HG02938 (cell line): ENCODE results near the gene IRGM.
"Not testable (repeated sequence)": the region's sequence is repeated elsewhere in the genome, so short reads cannot be mapped to it uniquely, and the experiment has no call there.

ENCODE experiments used
- ATAC-seq: cut with Tn5 transposase; IDR thresholded peaks from one replicate; pipeline ENCODE4 v1.9.1; 2021; ENCODE audit warnings: mild to moderate bottlenecking, moderate library complexity; ENCODE audit not compliant: unreplicated experiment

Gene IRGM, protein sequence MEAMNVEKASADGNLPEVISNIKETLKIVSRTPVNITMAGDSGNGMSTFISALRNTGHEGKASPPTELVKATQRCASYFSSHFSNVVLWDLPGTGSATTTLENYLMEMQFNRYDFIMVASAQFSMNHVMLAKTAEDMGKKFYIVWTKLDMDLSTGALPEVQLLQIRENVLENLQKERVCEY

DNA sequence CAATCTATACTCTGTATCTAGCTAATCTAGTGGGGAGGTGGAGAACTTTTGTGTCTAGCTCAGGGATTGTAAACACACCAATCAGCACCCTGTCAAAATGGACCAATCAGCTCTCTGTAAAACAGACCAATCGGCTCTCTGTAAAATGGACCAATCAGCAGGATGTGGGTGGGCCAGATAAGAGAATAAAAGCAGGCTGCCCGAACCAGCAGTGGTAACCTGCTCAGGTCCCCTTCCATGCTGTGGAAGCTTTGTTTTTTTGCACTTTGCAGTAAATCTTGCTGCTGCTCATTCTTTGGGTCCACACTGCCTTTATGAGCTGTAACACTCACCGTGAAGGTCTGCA is at the start of gene IRGM:
Gene IRGM (plus strand): TSS at position 214 of the 346 bp plus-strand sequence. CDS start 1,603 bp downstream, outside the sequence.
- ATAC-seq = peak; percentile 10

DNA sequence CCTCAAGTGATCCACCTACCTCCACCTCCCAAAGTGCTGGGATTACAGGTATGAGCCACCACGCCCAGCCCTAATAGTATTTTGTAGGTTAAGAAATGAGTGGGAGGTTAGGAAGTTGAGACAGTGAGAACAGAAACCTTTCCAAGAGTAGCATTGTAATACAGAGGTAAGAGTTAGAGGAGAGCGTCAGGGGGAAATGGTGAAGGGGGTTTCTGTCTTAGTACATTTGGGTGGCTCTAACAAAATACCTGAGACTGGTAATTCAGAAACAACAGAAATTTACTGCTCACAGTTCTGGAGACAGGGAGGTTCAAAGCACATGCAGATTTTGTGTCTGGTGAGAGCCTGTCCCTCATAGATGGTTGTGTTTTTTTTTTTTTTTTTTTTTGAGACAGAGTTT is 48.9 kb upstream of the IRGM start:
- no peak for ATAC-seq

DNA sequence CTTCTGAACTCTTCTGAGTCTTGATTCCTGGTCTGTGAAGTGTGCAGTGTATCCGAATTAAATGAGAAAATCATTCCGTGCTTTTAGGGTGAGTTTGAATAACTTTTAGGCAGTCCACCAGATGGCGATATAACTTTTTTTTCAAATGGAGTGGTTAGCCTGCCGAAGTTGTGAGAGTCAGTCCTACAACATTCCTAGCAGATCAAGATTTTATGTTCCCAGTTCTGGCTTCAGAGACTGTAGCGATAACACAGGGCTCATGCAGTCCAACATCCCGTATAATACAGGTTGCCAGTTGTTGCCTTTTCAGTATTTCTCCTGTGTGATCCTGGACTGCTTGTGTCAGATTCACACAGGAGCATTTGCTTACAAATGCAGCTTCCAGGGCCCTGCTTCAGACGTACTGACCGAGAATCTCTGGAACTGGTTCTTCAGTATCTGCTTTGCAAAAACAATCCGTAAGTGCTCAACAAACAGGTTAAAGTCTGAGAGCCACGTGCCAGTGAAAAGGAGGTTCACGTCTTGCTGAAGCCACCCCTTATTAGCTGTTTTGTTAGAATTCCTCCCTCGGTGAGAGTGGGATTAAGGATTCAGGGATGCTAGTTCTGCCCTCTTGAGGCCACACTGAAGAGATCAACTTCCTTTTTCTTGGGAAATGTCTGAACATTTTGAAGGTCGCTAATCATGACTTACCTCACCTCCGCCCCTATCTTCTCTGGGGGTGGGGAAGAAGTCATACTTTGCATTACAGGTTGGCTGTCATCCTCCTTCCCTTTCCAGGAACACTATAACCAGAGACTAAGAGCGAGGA is 45.0 kb upstream of the IRGM start:
- ATAC-seq = no peak

DNA sequence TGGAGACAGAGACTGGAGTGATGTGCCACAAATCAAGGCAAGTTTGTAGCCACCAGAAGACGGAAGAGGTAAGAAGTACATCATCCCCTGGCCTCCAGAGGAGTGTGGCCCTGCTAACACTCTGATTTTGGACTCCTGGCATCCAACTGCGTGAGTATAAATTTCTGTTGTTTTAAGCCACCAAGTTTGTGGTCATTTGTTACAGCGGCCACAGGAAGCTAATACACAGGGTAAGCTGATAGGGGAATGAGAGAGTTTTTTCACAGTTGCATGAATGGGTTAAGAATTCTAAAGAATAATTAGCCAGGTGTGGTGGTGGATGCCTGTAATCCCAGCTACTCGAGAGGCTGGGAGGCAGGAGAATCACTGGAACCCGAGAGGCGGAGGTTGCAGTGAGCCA is 41.9 kb upstream of the IRGM start:
- ATAC-seq = no peak

DNA sequence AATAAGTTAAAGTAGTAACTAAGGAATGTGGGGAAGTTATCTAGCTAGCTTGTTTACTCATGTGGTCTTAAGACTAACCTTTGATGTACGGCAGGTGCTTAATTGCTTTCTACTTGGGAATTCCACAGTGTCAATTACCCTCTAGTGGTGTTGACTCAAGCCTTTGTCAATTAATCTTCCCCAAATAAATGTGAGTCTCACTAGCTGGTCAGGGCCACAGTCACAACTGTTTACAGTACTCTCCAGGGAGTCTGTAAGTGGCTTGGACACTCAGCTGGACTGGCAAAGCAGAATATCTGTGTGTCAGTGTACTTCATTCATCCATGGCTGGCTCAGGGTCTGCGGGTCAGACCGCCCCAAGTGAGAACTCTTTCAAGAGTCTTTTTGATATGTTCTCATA is 37.0 kb upstream of the IRGM start:
- no peak for ATAC-seq

DNA sequence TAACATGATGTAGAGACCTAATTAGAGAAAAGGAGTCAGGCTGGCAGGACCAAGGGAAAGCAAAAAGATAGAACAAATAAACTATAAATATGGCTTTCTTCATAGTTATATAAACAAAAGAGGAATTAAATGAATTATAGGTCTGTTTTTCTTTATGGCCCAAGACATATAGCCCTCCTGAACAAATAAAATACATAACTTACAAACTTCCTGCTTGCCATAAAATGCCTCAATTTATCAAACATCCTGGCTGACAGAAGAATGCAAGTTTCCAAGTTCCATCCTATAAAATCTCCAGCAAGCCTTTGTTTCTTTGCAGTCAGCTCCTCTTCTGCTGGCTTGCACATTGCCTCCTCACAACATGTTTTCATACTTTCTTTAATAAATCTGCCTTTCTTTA is 31.3 kb upstream of the IRGM start:
- ATAC-seq = no peak

DNA sequence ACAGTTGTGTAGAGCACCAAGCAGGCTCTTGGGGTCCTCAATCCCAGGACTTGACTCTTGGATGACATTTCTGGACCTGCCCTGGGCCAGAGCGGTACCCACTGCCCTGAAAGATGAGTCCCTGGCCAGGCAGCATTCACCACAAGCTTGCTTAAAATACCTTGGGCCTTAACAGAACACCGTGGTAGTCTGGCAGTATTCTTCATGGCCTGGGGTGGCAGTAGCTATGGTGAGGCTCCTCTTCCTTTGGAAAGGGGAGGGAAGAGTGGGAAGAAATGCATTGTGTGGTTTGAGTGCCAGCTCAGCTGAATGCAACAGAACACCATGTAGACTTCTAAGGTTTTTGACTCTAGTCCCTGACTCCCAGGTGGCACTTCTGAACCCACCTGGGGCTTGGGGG is 29.4 kb upstream of the IRGM start:
- no peak for ATAC-seq

DNA sequence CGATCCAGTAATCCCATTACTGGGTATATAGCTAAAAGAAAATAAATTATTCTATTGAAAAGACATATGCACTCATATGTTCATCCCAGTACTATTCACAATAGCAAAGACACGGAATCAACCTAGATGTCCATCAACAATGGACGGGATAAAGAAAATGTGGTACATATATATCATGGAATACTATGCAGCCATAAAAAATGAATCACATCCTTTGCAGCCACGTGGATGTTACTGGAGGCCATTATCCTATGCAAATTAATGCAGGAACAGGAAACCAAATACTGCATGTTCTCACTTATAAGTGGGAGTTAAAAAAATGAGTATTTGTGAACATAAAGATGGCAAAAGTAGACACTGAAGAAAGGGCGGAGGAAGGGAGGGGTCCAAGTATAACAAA is 16.6 kb upstream of the IRGM start:
- no peak for ATAC-seq

DNA sequence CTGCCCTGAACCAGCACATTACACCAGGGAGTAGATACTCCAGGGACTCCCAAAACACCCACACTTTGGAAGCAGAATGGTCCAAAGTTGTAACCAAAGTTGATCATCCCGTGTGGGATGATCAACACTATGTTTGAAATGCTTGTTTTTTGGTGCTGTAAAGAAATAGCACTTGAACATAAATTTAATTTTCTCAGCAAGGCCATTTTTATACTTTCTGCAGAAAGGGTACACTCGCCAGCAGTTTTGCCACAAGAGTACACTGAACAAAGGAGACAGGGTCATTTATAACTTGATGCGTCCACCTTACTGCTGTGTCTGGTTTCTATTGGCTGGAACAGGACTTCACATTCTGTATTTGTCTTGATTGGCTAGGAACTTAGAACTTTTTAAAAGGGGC is 14.5 kb upstream of the IRGM start:
- not testable (repeated sequence) for ATAC-seq

DNA sequence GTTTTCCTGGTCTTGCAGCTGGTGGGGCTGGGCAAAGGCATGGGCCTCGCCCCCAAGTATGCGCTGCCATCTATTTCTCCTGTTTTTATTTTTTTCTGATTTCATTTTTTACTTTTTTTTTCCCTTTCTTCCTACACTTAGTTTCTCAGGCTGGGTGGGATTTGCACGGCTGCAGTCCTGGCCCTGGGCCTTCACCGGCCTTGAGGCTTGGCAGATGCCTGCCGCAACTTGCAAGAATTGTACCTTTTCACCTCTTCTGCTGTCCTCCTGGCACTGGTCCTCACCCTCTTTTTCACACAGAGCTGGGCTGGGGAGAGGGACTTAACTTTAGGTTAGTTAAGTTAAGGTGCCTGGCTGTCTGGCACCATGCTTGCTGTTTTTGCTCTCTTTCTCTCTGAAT is 10.3 kb upstream of the IRGM start:
- ATAC-seq = no peak

DNA sequence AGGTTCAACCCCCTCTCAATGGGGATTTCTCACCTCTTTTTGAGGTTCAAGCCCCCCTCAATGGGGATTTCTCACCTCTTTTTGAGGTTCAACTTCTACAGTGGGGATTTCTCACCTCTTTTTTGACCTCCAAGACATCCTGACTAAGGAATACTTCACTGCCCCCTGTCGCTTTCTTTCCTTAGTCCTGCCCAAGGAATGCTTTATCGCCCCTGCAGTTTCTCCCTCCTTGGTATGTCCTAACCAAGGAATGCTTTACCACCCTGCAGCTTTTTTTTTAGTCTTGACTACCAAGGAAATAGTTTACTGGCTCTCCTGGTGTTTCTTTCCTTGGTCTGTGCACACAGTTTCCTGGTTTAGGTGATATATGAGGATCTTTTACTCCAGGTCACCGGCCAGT is 9.6 kb upstream of the IRGM start:
- ATAC-seq = no peak

DNA sequence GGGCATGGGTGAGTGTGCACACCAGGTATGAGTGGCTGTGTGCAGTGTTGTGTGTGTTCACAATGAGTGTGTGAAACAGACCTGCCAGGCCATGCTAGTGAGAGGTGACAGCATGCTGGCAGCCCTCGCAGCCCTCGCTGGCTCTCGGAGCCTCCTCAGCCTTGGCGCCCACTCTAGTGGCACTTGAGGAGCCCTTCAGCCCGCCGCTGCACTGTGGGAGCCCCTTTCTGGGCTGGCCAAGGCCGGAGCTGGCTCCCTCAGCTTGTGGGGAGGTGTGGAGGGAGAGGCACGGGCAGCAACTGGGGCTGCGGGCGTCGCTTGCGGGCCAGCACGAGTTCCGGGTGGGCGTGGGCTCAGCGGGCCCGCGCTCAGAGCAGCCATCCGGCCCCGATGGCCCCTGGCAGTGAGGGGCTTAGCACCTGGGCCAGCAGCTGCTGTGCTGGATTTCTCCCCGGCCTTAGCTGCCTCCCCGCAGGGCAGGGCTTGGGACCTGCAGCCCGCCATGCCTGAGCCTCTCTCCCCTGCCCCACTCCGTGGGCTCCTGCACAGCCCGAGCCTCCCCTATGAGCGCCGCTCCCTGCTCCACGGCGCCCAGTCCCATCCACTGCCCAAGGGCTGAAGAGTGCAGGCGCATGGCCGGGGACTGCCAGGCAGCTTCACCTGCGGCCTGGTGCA is 999 bp upstream of the IRGM start:
- ATAC-seq = not testable (repeated sequence)

DNA sequence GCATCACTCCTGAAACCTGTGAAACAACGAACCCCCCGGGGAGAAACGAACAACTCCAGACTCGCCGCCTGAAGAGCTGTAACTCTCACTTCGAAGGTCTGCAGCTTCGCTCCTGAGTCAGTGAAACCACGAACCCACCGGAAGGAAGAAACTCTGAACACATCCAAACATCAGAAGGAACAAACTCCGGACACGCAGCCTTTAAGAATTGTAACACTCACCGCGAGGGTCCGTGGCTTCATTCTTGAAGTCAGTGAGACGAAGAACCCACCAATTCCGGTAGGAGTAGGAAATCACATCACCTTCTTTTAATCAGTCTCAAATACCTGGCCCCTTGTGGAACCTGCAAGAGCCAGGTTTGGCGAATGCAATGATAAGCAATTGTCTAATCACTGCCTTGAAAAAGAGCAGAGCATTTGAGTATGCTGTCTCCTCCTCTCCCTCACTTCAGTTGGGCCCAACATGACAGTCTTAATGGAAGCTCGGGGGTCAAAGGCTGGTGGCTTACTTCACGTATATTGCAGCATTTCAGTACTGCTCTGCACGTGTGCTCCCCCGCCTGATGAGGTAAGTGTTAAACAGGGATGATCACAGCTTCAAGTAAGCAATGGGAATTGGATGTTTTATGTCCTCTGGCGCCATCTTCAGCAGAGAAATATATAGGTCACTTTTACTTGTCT is 473 bp downstream of the IRGM start:
- peak; percentile 88 for ATAC-seq

DNA sequence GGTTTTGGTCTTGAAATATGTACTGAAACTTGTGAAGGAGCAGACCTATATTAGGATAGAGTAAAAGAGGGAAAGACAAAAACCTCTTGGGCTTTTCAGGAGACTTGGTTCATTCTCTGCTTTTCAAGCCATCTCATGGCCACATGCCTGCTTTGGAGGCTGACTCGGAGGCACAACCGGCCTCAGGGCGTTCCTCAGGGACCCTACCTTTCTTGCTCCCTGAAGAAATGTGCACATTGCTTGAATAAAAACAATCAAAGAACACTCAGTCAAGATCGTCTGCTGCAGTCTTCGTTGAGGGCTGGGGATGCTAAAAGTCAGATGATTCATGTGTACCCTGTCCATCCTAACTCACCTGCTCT is 994 bp downstream of the IRGM start:
- no peak for ATAC-seq

DNA sequence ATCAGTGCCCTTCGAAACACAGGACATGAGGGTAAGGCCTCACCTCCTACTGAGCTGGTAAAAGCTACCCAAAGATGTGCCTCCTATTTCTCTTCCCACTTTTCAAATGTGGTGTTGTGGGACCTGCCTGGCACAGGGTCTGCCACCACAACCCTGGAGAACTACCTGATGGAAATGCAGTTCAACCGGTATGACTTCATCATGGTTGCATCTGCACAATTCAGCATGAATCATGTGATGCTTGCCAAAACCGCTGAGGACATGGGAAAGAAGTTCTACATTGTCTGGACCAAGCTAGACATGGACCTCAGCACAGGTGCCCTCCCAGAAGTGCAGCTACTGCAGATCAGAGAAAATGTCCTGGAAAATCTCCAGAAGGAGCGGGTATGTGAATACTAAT is 1.9 kb downstream of the IRGM start:
- no peak for ATAC-seq

DNA sequence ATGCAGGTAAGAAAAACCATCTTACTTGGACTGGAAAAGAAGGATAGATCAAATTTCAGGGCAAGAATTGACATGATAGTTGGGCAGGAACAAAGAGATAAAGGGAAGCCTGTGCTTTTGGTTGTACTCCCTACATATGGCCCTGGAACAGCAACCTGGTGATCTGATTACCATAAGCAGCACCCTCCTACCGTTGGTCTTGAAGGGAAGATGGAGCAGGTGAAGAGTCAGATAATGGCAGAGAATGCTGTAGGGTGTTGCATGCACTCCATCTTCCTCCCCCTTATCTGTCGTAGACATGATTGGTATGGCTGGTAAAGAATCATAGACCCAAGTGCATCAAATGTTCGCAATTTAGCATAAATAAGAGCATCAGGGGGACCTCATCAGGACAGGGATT is 4.7 kb downstream of the IRGM start:
- ATAC-seq = no peak

DNA sequence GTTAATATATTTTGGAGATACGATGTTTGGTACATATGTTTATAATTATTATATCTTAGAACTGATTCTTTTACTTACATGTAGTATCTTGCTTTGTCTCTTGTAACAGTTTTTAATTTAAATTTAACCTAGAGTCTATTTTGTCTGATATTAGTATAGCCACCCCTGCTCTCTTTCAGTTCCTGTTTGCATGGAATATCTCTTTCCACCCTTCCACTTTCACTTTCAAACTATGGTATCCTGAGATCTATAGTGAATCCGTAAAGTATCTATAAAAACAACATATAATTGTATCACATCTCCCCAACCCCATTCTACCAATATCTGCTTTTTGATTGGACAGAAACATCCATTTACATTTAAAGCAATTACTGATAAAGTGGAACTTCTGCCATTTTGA is 7.2 kb downstream of the IRGM start:
- ATAC-seq = peak; percentile 80

DNA sequence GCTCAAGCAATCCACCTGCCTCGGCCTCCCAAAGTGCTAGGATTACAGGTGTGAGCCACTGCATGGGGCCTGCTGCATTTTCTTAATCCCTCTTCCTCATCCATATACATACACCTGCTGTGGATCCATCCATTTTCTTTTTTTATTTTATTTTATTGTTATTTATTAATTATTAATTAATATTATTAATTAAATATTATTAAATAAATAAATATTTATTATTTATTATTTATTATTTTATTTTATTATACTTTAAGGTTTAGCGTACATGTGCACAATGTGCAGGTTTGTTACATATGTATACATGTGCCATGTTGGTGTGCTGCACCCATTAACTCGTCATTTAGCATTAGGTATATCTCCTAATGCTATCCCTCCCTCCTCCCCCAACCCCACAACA is 10.4 kb downstream of the IRGM start:
- not testable (repeated sequence) for ATAC-seq

DNA sequence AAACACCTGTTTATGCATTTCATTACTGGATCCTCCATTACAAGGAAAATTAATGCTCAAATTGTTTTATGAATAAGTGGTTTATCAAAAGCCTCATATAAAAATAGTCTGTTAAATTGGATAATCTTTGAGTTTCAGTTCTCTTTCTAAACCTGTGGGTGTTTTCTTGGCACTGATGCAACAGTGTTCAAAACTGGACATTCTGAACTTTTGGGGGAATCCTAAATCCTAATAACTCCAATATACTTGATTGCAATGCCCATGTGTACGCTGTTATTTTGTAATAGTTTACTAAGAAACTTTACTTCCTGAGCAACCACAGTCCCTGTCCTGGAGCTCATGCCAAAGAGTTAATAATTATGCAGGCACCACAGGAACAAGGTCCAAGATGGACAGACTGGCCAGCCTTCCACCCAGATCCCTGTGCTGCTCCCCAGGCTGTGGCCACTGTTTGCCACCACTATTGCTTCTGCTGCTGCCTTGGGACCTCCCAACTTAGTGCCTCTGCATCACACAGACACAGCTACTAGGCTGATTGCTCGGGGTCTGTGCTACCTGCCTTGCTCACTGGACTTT is 14.0 kb downstream of the IRGM start:
- no peak for ATAC-seq

DNA sequence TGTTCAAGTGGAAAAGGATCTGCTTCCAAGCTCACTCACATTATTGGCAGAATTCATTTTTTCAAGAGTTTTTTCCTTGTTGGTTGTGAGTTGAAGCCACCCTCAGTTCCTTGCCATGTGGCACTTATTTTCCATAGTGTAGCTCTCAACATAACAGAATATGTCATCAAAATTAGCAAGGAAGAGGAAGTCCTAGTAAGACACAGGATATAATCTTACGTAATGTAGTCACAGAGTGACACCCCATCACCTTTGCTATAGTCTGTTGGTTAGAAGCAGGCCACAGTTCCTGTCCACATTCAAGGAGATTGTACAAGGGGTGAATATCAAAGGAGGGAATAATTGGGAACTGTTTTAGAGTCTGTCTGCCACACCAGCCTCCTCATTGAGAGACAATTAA is 15.7 kb downstream of the IRGM start:
- no peak for ATAC-seq

DNA sequence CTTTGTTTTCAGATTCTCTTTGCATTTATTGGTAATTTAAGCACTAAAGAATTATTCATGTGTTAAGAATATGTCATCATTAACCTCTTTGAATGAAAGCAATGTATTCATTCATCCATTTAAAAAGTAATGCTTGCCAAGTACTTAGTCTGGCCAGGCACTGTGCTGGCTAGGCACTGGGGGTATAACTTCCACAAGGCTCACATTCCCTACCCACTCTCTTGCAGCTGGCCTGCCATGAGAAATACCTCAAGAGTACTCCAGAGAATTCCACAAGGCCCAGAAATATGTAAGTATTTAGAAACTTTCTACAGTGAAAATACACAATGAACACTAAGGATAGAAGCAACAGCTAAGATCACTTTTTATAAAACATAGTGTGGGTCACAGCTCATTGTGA is 33.0 kb downstream of the IRGM start:
- ATAC-seq = no peak
